Measurements from ENCODE around the gene ENPP4. TPM values are rescaled to one million over a fixed set of nuclear protein-coding genes. Genes with fewer than 3 reads are reported as not detected.

Gene ENPP4
- total RNA-seq, 1 donor from 2014 or later = 11.9 TPM

DNA sequence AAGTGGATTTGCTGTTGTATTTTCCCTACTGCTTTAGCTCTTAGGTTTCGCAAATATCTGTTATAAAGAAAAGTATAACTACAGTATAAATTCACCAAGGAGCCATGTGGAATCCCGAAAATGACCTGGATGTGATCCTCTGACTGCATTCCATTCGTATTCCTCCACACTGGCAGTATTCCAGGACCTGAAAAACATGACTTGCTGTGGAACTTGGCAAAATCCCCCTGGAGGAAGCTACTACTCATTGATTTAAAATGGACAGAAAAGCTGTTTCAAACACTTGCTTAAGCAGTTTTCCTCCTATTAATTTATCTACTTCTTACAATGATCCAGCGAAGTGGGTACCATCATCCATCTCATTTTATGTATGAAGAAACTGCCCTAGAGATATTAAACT is 54.3 kb downstream of the ENPP4 start:
- no peaks in the 10 kb centered on the region for H3K9me3 Mint-ChIP-seq (ENCODE audit: low read depth)
- TF ChIP-seq, protein P1, sequence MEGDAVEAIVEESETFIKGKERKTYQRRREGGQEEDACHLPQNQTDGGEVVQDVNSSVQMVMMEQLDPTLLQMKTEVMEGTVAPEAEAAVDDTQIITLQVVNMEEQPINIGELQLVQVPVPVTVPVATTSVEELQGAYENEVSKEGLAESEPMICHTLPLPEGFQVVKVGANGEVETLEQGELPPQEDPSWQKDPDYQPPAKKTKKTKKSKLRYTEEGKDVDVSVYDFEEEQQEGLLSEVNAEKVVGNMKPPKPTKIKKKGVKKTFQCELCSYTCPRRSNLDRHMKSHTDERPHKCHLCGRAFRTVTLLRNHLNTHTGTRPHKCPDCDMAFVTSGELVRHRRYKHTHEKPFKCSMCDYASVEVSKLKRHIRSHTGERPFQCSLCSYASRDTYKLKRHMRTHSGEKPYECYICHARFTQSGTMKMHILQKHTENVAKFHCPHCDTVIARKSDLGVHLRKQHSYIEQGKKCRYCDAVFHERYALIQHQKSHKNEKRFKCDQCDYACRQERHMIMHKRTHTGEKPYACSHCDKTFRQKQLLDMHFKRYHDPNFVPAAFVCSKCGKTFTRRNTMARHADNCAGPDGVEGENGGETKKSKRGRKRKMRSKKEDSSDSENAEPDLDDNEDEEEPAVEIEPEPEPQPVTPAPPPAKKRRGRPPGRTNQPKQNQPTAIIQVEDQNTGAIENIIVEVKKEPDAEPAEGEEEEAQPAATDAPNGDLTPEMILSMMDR (IDR thresholded peaks at IDR 0.05; ENCODE audit: unreplicated experiment) = no peak
- no peak overlapping the region for H3K27ac Mint-ChIP-seq
- H3K27me3 Mint-ChIP-seq = peaks cover 9% of the 10 kb centered on the region
- no peak overlapping the region for H3K4me3 Mint-ChIP-seq (ENCODE audit: low read depth)
- H3K4me1 Mint-ChIP-seq (ENCODE audit: low read depth) = peaks cover 4% of the 10 kb centered on the region
- no peaks in the 10 kb centered on the region for H3K36me3 Mint-ChIP-seq (ENCODE audit: insufficient read depth)
- DNase-seq (ENCODE audit: low spot score, unreplicated experiment) = no peak

DNA sequence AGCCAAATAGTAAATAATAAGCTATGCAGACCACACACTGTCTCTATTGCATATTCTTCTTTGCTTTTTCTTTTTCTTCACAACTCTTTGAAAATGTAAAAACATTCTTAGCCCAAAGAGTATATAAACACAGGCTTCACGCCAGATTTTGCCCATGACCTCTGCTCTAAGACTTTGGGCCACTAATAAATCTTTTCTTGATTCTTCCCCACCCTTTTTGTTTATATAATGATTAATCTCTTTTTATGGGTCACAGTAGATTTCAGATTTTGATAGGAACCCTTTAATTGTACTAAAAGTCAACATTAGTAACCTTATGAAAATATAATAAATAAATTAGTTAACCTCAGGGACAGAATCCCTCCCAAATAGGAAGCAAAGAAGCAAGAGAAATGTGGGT is 56.8 kb downstream of the ENPP4 start:
- TF ChIP-seq, protein P1 (IDR thresholded peaks at IDR 0.05; ENCODE audit: unreplicated experiment) = no peak
- peaks cover 5% of the 10 kb centered on the region for H3K27me3 Mint-ChIP-seq
- H3K27ac Mint-ChIP-seq = no peak overlapping the region
- no peaks in the 10 kb centered on the region for H3K36me3 Mint-ChIP-seq (ENCODE audit: insufficient read depth)
- H3K9me3 Mint-ChIP-seq (ENCODE audit: low read depth) = no peaks in the 10 kb centered on the region
- DNase-seq (ENCODE audit: low spot score, unreplicated experiment) = no peak
- H3K4me1 Mint-ChIP-seq (ENCODE audit: low read depth) = peaks cover 4% of the 10 kb centered on the region
- H3K4me3 Mint-ChIP-seq (ENCODE audit: low read depth) = no peak overlapping the region

DNA sequence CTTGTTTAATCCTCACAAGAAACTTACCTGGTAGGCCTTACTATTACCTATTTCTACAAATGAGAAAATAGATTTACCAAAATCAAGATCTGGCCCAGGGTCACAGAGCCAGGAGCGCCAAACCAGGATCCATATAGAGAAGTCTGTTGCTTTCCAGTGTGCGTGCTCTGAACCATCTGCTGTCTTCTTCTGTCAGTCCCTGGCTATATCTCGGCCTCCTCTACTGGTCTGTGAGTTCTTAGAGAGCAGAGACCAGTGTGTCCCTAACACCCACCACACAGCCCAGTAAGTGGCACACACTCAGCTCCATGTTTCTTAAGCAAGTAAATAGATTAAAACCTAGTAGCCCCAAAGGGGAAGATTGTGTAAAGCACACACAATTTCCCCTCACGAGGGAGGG is 59.9 kb downstream of the ENPP4 start:
- Mint-ChIP-seq H3K4me3 (ENCODE audit: low read depth) (no peak overlapping the region), H3K9me3 (ENCODE audit: low read depth) (no peaks in the 10 kb centered on the region), H3K27ac (no peak overlapping the region), H3K36me3 (ENCODE audit: insufficient read depth) (no peaks in the 10 kb centered on the region), H3K27me3 (no peaks in the 10 kb centered on the region), H3K4me1 (ENCODE audit: low read depth) (peaks cover 4% of the 10 kb centered on the region)
- TF ChIP-seq, protein P1 (IDR thresholded peaks at IDR 0.05; ENCODE audit: unreplicated experiment) = no peak
- no peak for DNase-seq (ENCODE audit: low spot score, unreplicated experiment)

DNA sequence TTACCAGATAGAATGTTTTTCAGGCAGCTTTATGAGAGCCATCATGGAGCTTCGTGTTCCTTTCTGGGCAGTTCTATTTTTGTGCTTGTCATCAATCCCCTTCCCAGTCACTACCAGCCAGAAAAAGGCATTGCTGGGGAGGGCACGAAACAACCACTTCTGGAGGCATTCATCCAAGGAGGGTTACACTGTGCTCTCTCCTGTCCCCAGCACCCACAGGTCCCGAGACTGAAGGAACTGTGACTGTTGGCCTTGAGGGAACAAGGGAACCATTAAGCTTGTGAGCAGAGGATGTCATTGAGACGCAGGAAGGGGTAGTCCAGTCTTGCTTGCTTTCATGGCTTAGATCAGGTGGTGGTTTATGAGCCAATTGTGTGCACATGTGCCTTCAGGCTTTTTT is 61.1 kb downstream of the ENPP4 start:
- Mint-ChIP-seq H3K4me3 (ENCODE audit: low read depth) (no peak overlapping the region), H3K4me1 (ENCODE audit: low read depth) (peaks cover 4% of the 10 kb centered on the region), H3K9me3 (ENCODE audit: low read depth) (no peaks in the 10 kb centered on the region), H3K27me3 (no peaks in the 10 kb centered on the region), H3K36me3 (ENCODE audit: insufficient read depth) (no peaks in the 10 kb centered on the region), H3K27ac (no peak overlapping the region)
- TF ChIP-seq, protein P1 (IDR thresholded peaks at IDR 0.05; ENCODE audit: unreplicated experiment) = no peak
- no peak for DNase-seq (ENCODE audit: low spot score, unreplicated experiment)

DNA sequence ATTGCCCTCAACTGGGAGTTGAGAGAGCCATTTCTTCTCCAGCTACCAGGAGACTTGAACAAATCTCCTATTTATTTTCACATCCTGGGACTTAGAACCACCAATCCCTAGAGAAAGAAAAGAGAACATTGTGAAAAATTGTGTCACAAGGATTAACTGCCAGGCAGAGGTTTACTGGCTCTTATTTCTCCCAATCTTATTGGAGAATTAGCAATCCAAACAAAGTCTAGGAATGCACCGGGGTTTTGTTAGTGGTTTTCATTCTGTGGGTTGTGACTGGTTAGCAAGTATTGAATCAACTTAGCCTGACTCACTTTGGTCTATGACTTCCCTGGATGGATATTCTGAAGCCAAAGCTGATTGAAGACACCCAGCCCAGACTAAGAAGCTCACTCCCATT is 62.2 kb downstream of the ENPP4 start:
- Mint-ChIP-seq H3K9me3 (ENCODE audit: low read depth) (no peaks in the 10 kb centered on the region), H3K36me3 (ENCODE audit: insufficient read depth) (no peaks in the 10 kb centered on the region), H3K4me3 (ENCODE audit: low read depth) (no peak overlapping the region), H3K4me1 (ENCODE audit: low read depth) (no peaks in the 10 kb centered on the region), H3K27me3 (no peaks in the 10 kb centered on the region), H3K27ac (no peak overlapping the region)
- TF ChIP-seq, protein P1 (IDR thresholded peaks at IDR 0.05; ENCODE audit: unreplicated experiment) = no peak
- DNase-seq (ENCODE audit: low spot score, unreplicated experiment) = no peak

Other genes with a start within 250 kb of the ENPP4 start
- 28.4 and 35.9 TPM in 2 replicates for gene CLIC5, start 114.1 kb upstream of the ENPP4 start, total RNA-seq
- gene ENPP5, start 41.0 kb downstream of the ENPP4 start, total RNA-seq = 13.4 and 13.6 TPM in 2 replicates

Measured in progenitor cell of endocrine pancreas (in vitro differentiated cells).